ENCODE measurements around the gene TCERG1L.
"Not testable (repeated sequence)": the region's sequence is repeated elsewhere in the genome, so short reads cannot be mapped to it uniquely, and the experiment has no call there.

The TCERG1L gene

DNA sequence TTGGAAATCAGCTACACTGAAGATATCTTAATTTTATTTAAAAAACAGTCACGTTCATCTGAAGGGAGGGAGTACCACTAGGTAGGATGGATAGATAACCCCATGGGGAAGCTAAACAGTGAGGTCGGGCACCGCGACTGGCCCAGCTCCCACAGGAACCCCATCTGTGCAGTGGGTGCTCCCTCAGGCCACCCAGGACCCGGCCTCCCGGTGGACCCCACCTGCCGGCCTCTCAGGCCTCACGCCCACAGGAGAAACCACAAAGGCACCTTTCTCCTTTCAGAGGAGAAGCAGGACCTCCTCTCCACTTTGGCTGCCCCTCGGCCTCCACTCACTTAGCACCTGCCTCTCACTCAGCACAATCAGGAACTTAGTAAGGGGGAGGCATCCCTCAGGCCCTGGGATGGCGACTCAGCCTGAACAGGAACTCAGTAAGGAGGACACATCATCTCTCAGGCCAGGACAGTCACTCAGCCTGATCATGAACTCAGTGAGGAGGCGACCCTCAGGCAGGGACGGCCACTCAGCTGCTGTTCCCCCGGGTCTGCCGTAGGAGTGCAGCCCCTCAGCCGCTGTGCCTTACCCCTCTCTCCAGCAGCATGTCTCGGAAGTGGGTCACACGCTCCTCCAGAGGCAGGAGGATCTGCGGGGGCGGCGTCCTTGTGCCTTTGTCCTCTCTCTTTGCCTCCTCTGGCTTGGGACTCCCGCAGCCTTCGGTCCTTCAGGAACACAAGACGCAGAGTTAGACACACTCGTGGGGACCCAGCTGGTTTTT lies 195.1 kb downstream of the TCERG1L start:
- no peak for DNase-seq

DNA sequence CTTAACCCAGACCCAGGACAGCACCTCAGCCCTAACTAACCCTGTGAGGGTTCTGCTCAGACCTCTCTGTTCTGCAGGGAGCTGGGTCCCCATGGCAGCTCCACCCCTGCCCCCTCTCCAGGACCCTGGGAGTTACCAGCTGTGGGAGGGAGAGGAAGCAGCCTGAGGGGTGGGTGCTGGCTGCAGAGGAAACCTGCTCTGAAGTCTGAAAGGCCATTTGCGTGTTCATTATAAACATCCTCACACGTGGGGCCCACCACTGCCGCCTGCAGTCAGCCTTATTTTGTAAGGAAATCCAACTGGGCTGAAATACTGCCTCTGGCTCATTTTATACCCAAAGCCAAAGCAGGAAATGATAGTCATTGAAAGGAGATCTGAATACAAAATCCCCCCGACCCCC lies 195.7 kb downstream of the TCERG1L start:
- no peak for DNase-seq

DNA sequence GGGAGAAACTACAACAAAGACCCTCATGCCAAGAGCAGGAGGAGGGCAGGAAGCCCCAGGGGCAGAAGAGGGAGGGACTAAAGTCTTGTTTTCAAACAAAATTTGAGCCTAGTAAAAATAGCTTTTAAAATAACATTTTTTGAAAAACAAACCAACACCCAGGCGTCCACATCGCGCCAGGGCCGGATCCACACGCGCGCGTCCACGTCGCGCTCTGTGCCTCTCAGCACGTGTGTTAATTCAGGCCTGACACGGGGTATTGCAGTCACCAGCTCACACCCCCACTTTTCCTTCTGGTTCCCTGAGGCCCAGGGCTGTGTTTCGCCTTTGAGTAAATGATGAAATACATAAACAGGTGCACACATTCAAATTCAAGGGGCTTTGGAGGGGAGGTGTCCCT lies 196.2 kb downstream of the TCERG1L start:
- no peak for DNase-seq

DNA sequence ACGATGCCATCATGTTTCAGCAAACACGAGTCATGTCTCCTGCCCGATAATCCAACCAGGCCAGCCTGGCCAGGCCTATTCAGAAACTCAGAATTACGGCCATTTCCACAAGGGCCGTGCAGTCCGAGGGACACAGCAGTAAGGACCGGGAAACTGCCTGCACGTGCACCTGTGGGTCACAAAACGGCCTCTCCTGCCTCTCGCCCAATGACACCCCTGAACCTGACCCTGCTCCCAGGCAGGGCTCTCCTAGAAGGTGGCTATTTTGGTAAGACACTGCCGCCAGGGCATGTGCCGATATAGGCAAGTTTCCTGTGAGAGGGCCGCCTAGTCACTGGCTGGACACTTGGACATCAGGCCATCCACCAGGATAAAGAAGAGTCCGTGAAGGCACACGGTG lies 196.7 kb downstream of the TCERG1L start:
- DNase-seq = no peak

DNA sequence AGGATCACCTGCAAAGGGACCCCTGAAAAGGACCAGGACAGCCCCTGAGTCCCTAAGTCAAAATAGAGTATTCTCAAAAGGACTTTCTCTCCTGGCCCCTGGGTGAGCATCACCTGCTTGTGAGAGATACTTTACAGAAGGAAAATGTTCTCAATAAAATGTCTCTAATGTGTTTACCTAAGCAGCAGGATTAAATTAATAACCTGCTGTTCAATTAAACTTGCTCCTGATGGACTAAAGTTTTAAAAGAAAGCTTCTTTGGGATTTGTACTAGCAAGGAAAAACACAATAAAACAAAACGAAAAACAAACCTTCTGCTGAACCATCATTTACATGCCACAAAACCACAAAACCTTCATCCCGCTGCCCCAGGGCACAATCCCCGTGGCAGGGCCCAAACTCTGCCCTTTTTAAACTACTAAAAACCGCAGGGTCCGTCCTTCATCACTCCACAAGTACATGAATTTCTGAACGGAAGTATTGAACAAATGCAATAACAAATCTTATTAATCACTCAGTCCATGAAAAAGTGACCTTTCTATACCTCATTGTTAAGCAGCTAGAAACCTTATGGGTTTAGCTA lies 197.7 kb downstream of the TCERG1L start:
- no peak for DNase-seq

DNA sequence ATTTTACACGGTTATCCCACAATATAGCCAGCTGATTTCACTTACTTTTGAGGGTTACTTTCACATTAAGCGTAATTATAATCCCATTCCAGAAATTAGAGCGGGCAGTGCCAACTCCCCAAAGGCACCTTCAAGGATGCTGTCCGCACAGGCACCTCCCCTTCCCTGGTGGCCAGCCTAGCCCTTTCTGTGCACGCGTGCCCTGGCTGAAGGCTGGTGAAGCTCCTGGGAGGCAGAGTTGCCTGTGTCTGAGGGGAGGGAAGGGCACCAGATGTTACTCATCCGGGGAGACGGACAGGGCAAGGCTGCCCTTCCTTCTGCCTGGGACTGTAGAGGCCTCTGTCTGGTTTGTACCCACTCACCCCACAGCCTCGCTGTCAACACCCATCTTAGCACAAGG lies 198.4 kb downstream of the TCERG1L start:
- DNase-seq = no peak

DNA sequence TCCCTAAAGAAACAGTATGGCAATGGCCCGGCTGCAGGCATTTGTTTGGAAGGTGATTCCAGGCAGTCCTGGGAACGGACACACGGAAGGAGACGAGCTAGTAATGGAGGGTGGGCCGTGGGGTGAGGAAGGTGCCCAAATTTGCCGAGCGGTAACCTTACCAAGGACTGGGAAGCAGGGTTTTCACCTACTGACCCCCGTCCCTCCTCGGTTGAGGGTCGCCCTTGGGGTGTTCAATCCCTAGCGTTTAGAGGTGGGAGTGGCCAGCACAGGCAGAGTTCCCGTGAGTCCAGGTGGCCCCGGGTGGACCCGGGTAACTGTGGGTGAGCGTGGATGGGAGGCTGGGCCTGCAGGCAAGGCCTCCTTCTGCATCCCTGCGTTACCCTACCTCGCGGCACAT lies 198.8 kb downstream of the TCERG1L start:
- no peak for DNase-seq

DNA sequence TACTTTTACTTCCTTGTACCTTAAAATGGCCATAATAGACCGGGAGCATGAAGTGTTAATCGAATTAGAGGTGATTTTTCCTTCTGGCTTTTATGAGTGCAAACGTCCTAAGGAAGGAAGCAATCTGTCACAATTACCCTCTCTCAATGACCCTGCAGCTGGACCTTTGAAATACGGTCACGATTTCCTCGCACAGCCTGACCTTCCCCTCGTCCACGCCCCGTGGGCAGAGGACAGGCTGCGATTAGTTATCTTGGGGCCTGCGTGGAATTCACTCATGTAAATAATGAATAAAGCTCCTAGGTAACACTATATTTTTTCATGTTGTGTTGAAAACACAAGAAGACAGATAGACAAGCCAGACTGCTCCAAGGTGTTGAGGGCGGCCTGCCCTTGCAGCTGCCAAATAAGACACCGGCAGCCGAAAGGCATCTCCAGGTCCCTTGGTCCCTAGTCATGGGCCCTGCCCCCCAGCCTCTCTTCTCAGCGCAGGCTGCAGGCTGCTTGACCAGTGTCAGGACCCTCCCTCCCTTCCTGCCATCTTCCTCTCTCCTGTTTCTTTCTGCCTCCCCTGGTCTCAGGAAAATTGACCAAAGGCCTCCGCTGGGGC lies 199.9 kb downstream of the TCERG1L start:
- no peak for DNase-seq

DNA sequence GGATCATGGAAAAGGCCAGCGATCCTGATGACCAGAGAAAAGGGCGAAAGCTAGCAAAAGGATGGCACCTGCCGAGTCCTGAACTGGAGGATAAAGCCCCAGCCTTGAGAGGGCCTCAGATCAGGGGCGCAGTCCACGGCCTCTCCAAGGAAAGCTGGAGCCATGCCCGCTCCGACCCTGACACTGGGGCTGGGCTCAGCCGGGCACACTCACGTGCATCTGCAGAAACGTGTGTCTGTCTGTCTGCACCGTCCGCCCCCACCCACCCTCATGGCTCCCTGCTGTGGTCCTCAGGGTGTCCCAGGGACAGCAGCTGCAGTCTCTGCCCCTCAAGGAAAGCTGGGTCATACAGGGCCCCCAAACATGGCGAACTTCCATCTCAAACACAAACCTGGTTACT lies 200.5 kb downstream of the TCERG1L start:
- DNase-seq = no peak

DNA sequence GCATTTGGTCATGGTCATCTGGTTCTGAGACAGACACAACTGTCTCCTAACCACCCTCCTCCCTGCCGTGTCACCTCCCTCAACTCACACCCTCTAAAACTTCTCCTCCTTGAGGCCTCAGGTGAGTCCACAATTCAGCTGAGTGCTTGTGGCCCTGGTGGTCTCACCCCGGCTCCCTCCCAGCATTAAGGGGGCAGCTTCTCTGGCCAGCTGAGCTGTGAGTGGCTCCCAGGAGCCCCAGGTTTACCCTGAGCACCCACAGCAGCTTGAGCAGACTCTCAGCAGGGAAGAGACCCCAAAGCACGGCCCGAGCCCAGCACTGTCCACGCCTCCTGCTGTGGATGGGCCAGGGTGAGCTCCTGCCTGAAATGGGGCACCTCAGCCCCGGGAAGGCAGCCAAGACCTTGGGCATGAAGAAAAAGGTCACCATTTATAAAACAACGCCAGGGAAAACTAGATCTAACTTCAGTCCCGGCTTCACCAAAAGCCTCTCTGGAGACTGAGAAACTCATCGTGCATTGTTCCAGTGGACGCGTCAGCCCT lies 201.2 kb downstream of the TCERG1L start:
- DNase-seq = no peak

DNA sequence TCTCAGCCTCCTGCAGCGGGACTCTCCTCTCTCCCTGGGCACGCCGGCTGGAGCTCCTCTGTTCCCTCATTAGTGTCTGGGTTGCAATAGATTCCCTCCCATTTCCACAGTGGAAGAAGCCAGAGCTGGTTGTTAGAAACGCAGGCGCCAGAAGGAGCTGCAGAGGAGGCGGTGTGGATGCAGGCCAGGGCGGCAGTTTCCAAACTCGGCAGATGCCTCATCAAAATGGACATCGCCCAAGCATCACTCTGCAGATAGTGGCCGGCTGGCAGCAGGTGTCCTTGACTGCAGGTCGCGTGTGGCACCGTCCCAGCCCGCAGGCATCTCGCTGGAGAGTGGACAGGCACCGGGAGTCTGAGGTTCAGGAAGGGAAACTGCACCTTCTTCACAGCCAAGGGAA lies 201.8 kb downstream of the TCERG1L start:
- DNase-seq = no peak

DNA sequence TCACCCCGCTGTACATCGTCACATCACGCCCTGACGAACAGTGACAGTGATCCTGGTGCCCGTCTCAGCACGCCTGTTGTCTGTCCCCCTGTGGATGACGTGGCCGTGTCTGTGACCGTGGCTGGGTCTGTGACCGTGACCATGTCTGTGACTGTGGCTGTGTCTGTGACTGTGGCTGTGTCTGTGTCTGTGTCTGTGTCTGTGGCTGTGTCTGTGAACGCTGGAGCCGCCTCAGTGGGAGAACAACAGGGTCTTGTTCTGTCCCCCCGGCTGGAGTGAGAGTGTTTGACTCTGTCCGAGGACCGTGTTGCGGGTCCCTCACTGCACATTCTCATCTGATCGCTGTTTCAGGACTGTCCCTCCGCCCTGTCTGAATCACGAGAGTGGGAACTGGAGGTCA lies 202.2 kb downstream of the TCERG1L start:
- DNase-seq = no peak

DNA sequence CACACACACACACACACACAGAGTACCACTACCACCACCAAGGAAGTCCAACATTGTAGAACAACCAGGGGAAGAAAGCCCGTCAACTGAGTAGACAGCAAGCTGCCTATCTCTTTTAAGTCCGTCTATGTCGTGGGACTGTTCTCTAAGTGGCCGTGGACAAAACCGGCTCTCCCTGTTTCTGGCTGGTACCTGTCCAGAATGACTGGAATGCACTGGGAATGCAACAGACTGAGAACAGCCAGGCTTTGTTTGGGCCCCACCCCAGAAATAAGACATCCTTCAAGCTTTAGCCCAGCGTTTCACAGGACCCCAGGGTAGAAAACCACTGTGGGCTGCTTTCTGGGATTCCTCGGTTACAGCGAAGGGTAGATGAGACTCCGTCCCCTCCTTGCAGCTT lies 203.6 kb downstream of the TCERG1L start:
- no peak for DNase-seq

DNA sequence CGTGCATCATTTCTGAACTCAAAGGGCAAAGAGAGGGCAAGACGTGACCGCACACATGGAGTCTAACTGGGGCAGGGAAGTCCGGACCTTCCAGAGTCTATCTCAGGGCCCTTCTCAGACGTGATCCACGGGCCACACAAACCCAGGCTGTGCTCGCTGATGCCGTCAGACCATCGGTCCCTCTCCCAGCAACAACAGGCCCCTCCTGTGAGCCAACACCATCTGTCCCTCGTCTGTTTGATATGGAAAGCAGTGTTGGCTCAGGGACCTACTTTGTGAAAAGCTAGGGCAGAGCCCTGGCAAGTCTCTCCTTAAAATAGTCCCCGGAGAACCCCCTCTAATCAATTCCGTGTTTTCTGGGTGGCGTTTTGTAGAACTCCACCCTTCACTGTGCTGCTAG lies 208.8 kb downstream of the TCERG1L start:
- DNase-seq = no peak

DNA sequence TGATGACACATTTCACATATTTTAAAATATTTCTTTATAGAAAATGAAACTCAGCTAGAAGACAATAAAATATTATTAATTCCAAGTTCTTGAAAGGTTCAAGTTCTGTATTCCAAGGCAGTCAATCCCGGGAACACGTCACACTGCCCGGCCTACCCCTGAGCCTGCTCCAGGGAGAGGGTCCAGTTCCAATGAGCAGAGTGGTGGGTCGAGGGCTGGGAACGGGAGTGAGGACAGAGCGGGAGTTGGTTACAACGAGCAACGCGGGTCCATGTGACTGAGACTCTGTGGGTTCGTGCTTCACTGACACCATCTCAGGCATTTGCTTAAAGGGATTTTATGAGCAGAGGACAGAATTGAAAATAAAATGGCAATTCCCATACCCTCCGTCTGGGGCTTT lies 209.4 kb downstream of the TCERG1L start:
- no peak for DNase-seq

DNA sequence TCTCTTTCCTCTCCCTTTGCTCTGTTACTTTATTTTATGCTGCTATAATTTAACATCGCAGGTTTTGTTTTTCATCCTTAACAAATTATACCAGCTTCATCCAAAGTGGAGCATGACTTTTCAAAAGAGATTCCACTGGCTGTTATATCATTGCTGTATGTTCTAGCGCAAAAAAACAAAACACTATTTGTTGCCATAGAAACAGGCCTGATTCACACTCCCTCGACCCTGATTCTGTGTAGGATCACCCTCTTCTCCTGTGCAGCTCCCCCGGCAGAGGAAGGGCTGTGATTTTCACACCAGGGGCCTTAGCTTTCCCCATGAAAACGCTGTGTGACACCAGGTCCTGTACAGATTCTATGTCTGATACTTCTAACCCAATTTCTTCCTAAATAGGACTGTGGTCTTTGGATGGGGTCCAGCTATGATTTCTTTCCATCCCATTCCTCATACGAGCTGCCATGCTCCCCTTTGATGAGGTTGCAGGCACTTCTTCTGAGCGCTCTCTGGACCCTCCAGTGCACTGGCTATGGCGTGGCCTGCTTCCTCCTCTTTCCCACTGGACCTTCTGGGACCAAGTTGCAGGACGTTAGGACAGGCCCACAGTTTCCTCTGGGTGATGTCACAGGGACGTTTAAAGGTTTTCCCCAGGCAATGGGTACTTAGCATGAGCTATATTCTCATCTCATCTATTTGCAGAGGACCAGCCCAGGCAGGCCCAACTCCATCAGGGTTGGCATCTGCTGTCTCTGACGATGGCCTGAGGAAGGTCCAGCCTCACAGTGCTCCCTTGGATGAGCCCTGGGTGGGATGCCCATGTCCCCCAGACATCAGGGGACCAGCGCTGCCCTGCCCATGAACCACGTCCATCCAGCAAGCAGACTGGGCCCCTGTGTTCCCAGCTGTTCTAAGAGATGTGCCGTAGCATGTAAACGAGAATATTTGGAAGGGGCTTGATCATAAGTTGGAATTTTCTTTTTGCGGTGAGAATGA lies 210.8 kb downstream of the TCERG1L start:
- not testable (repeated sequence) for DNase-seq

DNA sequence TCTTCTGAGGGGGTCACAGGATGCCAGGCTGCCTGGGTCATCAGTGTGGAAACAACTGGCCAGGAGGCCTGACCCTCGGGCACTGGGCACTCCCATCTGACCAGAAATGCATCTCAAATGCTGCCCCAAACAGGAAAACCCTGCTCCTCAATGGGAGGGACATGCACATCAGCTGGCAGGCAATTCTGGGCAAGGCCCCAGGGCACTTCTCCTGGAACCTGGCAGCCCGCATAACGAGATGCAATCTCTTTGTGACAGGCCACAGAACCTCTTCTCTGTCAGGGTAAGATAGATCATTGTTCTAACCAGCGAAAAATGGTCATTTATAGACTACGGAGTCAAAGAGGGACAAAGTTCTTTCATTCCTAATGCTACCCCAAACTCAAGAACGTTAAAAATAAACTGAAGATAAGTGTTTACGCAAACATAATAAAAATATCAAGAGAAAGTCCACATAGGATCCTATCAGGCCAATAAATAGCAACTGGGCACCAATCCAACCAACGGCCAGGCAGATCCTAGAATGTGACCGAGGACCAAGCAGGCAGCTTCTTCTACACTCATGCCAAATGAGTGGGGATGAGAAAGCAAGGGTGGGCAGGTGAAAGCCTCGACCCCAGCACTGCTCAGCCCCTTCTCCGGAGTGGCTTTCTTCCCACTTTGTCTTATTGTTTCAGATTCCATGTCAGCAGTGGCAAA lies 212.3 kb downstream of the TCERG1L start:
- no peak for DNase-seq

DNA sequence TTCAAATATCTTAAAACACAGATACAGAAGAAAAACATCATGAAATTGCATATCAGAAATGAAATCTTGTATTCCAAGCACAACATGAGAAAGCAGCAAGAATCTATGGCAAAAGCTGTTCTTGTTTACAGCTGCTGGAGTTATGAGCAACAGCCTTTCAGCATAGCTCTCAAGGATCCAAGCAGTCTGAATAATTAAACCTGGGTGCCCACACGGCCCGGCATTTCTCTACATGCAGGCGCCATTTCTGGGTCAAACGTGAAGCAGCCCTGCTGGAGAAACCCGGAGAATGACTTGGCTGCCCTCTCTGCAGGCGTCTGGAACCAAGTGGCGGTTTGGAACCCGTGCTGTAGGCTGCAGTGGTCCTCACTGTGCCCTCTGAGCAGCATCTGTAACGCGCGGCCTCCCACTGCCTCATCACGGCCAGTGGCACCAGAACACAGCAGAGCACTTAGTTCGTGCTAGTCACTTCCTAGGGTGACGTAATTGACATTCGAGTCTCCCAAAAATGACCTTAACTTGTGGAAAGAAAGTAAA lies 213.0 kb downstream of the TCERG1L start:
- no peak for DNase-seq

DNA sequence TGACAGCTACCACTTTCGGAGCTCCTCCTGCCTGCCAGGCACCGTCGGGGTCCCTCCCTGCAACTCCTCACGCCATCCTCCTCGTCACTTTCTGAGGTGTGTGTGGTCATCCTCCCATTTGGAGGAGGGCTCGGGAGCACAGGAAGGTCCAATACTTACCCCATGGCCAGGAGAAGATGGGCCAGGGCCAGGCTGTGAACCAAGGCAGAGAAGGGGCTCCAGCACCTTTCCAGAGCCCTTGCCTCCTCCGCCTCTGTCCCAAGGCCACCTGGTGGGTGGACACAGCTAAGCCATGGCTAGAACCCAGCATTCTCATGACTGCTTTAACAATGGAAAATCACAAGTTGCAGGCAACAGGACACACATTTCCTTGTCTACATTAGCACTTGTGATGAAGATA lies 215.5 kb downstream of the TCERG1L start:
- no peak for DNase-seq

DNA sequence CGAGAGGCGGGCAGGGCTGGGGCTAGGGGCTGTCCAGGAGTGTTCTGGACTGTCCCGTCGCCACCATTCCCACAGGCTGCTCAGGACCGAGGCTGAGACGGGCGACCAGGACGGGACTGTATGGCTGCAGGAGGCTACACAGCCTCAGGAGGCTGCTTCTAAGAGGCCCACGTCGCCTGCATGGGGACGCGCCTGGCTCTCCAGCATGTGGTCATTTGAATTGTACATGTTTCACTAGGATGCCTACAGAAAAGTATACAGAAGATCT lies 216.3 kb downstream of the TCERG1L start:
- DNase-seq = no peak

DNA sequence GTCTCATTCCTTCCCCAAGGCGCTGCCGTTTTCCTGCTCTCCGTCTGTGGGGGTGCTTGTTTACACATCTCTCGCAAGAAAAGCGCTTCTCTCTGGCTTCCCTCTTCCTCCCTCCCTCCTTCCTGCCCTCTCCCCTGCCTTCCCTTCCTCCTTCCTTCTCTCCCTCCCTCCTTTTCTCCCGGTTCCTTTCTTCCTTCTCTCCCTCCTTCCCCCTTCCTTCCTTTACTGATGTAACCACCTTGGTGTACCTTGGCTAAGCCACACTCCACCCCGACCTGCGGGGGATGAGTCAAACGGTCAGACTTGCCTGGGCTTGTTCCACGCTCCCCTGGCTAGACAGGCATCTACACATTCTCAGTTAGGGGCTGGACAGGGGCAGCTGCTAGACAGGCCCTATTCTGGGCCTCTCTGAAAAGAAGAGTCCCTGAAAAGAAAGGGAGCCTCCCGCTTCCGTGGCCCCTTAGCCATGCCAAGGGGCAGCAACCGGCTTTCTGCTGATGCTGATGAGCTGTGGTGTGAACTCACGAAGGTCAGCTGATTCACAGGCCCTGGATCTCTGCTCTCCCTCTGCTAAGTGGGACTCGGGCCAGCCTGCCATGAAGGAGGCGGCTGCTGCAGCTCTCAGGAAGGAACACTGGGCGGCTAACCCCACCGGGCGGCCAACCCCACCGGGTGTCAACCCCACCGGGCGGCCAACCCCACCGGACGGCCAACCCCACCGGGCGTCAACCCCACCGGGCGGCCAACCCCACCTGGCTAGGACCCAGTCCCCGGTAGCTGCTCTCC lies 216.8 kb downstream of the TCERG1L start:
- no peak for DNase-seq
